ENCODE data around the gene COIL. TPM values are rescaled to one million over a fixed set of nuclear protein-coding genes. Genes with fewer than 3 reads are reported as not detected.

The COIL gene, protein sequence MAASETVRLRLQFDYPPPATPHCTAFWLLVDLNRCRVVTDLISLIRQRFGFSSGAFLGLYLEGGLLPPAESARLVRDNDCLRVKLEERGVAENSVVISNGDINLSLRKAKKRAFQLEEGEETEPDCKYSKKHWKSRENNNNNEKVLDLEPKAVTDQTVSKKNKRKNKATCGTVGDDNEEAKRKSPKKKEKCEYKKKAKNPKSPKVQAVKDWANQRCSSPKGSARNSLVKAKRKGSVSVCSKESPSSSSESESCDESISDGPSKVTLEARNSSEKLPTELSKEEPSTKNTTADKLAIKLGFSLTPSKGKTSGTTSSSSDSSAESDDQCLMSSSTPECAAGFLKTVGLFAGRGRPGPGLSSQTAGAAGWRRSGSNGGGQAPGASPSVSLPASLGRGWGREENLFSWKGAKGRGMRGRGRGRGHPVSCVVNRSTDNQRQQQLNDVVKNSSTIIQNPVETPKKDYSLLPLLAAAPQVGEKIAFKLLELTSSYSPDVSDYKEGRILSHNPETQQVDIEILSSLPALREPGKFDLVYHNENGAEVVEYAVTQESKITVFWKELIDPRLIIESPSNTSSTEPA
- total RNA-seq: 12.7 and 15.5 TPM in 2 replicates

DNA sequence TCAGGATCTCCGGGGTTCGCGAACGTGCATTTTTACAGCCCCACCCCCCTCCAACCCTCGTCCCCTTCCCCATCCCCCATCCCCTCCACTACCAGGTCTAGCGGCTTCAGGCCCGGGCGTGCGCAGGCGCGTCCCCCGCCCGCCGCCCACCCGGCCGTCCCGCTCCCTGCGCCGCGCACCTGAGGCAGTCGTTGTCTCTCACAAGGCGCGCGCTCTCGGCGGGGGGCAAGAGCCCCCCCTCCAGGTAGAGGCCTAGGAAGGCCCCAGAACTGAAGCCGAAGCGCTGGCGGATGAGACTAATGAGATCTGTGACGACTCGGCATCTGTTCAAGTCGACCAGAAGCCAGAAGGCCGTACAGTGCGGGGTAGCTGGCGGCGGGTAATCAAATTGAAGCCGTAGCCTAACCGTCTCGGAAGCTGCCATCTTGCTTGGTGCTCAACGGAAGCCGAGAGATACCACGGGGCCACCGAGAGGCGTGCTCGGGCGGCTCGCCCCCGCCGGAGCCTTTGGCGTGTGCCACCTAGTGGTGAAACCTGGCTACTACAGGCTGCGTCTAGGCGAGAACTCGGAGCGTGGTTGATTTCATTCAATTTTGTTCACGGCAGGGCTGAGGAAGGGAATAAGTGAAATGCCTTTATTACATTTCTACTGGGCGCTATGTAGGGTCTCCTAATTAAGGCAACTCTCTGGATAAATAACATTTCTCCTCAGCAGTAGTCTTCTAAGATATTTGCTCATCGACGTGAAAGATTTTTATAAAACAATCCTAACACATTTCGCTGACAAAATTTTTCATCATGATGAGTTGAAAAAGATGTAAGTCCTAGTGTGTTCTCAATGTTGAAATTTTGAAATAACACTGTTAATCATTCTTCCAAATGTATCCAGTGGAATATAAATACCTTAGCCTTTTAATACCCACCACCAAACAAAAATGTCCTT lies at the start of gene COIL:
COIL (minus strand) TSS at position 455 of the 943 bp plus-strand sequence; CDS start at position 424, 31 bp downstream.

DNA sequence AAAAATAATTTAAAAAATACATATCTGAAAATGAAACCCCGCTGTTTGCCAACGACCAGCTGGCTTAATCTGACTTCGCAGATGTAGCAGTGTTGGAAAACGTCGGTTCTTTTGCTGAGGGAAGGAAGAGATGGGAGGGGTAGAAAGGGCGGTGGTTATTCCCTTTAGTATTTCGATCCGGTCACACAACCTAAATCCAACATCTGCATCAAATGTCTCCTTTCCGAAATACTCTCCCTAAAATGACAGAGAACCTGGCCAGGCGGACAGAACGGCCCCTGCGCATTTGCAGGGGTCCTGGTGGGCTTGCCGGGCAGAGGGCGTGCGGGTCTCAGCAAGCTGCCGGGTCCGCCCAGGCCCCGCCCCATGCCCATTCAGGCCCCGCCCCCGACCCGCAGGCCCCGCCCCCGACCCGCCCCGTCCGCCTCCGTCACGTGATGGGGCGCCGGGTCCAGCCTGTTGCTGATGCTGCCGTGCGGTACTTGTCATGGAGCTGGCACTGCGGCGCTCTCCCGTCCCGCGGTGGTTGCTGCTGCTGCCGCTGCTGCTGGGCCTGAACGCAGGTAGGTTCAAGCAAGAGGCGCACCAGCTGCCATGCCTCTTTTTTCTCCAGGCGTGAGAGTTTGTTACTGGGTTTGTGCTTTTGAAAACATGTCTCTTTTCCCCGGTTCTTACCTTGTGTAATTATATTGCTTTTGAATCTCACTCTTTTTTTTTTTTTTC lies 17.0 kb upstream of the COIL start, which contains the start of gene SCPEP1:
SCPEP1 (plus strand) TSS at position 459 of the 723 bp plus-strand sequence; CDS start at position 488, 29 bp downstream.

DNA sequence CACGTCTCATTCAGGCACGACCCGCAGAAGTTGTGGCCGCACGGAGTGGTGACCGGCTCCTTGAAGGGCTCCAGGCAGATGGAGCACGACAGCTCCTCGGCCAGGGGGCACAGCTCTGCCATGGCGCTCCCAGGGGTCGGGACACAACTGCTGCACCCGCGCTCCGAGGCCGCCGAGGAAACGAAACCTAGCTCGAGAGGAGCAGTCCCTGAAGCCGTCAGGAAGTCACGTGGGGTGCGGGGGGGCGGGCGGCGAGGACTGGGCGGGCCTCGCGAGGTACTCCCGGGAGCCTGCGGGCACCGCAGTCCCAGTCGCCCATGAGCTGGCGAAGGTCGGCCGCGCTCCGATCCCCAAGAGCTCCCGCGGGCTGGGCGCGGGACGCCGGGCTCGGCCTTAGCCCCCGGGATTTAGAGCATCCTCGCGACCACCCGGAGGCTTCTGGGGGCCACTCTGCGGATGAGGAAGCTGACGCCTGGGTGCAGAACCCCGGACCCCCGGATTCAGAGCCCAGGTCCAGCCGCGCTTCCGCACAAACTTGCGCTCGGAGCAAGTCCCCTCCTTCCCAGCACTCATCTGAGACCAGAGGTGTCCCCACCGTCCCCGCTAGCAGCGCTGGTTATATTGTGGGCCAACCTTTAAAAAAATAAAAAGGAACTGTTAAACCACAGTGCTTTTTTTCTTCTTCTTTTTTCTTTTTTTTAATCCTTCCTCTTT lies 46.8 kb downstream of the COIL start, which contains the start of gene TRIM25:
TRIM25 (minus strand) TSS at position 183 of the 714 bp plus-strand sequence; CDS start at position 122, 61 bp downstream.

Other genes with a start within 250 kb of the COIL start
- 3.1 and 6.0 TPM in 2 replicates for gene C17orf67, start 127.1 kb downstream of the COIL start, total RNA-seq
- 10.0 and 14.3 TPM in 2 replicates for gene DGKE, start 126.9 kb downstream of the COIL start, total RNA-seq
- 24.3 and 36.1 TPM in 2 replicates for gene TRIM25, start 47.0 kb downstream of the COIL start, total RNA-seq
- 31.9 and 36.4 TPM in 2 replicates for gene SCPEP1, start 17.1 kb upstream of the COIL start, total RNA-seq
- gene AKAP1, start 124.2 kb upstream of the COIL start, total RNA-seq: 19.9 and 23.5 TPM in 2 replicates